NCI-H2081 treated with DMSO at 0.1 percent for 48 hours (cell line): ENCODE data around the gene ASCL2.
"Not testable (repeated sequence)": the region's sequence is repeated elsewhere in the genome, so short reads cannot be mapped to it uniquely, and the experiment has no call there.

Experiments used
- DNase-seq: peaks from one replicate; lab custom pipeline; 2025; lab: John Stamatoyannopoulos, UW

ASCL2 gene

DNA sequence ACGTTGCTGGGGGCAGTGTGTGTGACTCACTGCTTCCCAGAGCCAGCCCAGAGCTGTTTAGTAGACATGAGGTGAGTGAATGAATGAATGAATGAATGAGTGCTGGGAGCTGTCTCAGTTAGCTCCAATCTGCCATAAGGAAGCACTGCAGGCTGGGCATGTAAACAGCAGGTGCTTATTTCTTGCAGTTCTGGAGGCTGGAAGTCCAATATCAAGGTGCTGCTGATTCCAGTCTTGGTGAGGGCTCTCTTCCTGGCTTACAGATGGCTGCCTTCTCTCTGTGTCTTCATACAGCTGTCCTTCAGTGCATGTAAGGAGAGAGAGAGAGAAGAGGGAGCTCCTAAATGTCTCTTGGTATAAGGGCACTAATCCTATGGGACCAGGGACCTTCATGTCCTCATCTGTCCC, 27.2 kb upstream of the ASCL2 start:
- no peak for DNase-seq

DNA sequence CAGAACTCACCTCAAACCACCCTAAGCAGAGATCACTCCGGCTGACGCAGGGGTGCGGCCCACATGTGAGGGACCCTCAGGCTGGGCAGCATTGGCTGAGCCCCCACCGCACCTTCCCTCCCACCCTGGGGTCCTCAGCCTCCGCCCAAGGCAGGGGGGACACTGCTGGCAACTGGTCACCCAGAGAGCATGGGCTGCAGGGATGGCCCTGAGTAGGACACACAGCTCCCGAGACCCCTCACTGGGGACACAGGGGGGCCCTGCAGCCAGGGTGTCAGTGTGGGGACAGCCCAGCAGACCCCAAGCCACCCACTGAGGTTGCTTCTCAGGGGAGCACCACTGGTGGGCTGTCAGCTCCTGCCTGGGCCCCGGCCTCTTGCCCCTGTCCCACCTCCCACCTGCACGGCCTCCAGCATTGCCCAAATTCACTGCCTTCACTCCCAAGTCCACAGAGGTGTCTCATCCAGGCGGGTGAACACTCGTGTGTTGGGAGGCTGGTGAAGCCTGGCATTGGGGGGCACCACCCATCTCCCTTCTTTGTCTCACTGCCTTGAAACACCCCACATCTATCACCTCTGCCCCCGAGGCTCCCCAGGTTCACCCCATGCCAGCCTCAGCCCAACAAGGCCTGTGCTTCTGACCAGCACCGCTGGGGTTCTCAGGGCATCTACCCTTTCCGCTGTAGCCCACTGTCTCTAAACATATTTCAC, 26.7 kb upstream of the ASCL2 start:
- no peak for DNase-seq

DNA sequence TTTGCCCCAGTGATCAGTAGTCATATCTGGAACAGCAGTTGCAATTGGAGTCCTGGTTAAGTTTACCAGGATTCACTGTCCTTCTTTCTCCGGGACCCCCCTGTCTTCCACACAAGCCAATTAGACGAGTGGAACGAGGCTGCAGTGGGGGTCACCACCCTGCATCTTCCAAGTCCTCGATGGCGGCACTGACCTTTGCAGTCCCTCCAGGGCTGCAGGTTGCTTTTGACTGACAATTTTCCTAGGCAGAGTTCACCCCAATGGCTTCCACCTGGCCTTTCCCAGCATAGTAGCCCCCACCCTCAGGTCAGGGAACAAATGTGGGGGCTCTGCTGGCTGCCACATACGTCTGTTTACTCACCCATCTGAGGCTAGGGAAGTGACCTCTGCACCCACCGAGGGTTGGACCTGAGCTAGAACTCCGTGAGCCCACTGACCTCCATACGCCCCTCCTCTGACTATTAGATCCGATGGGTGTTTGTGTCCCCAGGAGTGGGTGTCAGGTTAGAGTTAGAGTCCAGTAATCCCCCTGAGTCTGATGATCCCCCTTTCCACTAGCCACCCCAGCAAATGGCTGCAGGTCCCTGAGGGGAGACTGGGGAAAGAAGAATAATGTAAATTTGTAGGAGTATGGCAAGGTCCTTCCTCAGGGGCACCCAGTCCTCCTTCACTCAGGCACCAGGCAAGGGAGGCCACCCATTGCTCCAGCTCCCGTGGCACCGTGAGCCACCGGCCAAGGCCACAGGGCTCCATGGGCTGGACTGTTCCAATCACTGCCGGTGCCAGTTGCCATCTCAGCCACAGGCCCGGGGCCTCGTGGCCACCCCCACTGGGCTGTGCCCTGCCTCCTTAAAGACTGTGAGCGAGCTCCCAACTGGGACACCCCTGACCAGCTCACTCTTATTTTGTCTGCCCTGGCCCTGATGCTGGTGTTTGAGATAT, 25.9 kb upstream of the ASCL2 start:
- no peak for DNase-seq

DNA sequence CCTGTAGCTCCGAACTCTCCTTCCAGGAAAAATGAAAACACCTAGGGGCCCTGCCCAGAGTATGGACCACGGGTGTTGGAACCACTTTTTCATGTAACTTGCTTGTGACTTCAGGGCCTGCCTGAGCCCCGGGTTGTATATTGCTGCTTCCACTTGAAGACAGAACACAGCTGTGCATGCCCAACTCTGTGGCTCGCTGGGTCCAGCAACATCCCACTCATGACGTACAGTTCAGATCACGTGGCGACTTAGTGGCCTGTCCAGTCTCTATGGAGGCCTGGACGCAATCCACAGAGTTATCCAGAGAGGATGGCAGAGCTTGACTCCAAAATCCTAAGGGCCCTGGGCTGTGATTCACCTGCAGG, 24.5 kb upstream of the ASCL2 start:
- DNase-seq: no peak

DNA sequence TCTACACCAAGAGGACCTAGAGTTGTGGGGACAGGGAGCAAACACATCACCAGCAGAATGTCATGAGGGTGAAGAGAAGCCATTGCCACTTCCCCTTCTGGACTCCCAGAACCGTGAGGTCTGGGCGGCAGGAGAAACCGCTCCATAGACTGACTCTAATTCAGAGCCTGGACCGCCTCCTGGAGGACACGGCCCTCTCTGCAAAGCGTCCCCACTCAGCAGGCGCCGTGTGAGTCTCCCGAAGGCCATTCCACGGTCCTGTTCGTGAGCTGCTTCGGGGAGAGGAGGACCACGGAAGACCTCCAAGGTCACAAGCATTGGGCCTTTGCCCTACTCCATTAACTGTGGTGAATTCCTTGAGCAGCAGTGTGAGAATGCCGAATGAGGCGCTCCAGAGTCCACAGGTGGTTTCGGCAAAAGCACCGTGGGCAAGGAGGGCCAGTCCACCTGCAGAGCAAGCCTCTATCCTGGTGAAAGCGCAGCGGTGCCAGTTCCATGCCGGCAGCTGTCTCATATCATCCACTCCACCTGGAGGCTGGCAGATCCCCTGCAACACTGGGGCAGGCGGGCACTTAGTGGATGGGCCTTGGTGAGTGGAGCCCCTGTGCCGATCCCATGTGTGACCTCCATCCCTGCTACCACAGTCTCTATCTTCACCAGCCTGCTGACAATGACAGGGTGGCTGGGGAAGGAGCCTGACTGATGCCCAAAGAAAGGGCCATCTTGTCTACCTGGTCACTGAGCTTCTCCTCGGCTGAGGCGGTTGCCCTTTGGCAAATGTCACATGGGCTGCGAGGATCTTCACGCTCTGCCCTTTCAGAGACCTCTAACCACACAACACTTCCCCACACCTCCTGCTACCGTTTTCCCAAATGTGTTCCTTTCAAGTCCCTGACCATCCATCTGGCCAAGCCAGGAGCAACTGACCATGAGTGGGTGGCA, 23.9 kb upstream of the ASCL2 start:
- no peak for DNase-seq

DNA sequence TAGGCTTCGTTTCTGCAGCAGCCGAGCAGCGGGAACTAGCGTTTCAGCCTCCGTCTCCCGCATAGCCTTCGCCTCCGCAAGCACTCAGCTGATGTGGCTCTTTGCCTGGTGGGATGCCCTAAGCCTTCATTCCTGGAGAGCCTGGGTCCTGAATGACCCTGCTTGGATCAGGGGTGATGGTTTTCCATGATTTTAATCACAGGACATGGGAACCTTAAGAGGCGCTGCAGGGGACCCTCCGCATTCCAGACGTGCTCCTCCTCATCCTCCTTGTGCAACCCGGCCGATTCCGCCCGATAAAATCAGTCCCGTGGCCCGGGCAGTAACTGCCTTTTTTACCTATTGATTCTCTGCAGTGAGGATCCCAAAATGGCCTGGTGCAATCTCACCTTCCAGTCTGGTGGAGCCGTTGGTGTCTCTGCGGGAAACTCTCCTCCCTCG, 23.2 kb upstream of the ASCL2 start:
- DNase-seq: no peak

DNA sequence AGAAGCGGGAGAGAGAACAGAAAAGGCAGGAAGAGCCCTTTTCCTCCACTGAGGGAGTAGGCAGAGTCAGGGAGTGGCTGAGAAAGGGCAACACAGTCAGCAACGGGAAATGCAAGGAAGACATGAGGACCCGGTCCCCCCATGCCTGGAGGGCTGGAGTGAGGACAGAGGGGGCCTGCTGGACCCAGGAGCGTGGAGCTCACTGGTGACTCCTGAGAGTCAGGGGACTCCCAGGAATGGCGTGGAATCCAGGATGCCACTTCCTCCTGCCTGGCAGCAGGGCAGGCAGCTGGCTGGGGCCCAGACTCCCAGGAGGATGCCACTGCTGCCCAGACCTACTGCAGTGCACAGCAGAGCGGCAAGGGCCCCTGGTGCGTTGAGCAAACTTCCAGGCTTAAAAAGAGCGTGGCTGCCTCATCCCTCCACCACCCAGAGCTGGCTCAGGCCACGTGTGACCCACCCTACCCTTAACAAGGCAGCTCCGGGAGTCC, 20.0 kb upstream of the ASCL2 start:
- no peak for DNase-seq

DNA sequence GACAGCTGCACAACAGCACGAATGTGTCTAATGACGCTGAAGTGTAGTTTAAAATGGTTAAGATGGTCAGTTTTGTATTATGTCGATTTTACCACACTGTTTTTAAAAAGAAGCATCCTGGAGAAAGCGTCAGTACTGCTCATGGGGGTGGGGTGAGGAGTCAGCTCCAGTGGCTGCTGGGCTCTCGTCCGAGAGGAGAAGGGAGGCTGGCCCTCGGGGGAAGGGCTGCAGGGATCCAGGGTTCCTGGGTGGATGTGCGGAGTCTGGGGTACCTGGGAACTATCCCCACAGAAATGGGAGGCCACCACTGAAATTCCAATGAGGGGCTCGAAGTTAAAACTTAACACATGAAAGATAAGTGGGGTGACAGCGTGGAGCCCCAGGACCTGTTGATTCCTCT, 19.5 kb upstream of the ASCL2 start:
- DNase-seq: no peak

DNA sequence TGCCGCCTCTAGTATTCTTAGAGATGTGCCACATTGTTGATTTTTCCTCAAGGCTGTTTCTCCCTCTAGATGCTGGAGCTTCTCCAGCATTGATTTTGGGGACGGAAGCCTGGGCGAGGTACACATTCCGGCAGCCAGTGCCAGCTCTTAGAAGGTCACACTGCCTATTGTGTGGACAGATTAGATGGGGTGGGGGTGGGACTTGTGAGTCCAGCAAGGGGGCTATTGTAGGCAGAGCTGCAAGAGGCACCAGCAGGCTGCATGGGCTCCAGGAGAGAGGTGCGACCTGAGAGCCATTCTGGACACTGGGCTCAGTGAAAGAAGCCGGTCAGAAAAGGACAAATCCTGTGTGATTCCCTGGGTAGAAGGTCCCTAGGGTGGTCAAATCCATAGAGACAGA, 19.0 kb upstream of the ASCL2 start:
- no peak for DNase-seq

DNA sequence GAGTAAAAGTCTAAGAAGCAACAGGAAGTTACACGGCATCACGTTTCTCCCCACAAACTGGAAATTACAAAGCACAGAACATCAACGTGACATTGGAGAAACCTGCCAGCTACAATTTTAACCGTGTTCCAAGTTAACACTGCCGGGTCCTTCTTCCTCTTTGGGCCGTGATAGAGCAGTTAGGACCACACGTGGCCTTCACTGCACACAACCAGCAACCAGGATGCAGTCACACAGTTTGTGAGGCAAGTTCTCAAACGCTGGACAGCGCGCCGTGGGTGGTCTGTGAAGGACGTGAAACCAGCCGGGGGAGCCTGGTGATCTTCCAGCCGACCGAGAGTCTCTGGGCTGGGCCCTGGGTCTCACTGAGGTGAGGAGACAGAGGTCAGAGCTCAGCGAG, 16.7 kb upstream of the ASCL2 start:
- no peak for DNase-seq

DNA sequence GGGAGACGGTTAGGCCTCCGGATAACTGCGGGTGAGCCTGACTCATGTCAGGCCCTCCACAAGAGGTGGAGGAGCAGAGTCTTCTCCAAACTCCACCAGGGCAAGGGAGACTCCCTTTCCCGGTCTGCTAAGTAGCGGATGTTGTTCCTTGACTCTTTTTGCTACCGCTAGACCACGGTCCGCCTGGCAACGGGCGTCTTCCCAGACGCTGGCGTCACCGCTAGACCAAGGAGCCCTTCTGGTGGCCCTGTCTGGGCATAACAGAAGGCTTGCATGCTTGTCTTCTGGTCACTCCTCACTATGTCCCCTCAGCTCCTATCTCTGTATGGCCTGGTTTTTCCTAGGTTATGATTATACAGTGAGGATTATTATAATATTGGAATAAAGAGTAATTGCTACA, 16.0 kb upstream of the ASCL2 start:
- DNase-seq: not testable (repeated sequence)

DNA sequence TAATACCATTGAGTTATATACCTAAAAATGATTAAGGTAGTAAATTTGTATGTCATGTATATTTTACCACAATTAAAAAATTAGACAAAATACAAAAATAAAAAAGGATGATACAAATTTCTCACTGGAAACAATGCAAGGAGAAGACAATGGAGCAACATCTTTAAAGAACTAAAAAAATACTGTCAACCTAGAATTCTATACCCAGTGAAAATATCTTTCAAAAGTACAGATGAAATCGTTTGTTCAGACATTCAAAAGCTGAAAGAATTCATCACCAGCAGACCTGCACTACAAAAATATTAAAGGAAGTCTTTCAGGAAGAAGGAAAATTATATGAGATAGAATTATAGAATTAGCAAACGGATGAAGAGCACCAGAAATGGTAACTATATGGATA, 9.8 kb upstream of the ASCL2 start:
- no peak for DNase-seq

DNA sequence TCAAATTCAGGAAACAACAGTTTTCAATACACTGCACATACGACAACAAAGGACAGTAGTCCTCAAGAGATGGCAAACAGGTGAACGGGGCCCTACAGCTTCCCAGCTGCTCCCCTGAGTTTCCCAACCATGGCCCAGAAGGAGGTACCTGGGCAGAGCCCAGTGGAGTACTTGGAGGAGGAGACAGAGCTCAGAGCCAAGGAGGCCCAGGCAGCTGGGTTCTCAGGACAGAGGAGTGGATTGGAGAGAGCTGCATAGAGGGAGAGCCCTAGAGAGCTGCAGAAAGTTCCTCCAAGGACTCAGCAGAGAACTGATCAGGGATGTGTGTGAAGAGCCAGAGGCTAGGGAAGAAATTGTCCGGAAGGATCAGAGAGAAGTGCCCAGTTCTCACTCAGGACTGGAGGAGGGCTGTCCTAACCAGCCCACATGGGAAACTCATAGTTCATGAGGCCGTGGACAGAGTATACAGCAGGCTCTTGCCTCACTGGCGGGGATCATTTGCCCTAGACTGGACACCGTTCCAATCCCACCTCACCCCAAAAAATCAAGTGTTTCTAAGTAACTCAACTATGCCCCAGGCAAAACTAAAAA, 7.6 kb upstream of the ASCL2 start:
- no peak for DNase-seq

DNA sequence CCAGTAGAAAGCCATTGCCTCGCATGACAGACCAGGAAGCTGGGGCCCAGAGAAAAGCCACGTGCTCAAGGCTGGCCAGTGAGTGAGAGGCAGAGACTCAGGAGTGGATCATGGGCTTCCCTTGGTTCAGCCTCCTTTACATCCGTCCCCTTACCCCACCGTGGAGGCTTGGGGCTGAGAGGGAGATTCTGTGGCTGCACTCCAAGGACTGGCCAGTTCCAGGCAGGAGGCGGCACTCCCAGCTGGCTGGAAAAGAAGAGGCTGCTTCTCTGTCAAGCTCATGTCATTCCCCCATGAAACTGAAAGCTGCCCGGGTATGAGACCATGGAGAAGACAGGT, 6.6 kb upstream of the ASCL2 start:
- DNase-seq: no peak

DNA sequence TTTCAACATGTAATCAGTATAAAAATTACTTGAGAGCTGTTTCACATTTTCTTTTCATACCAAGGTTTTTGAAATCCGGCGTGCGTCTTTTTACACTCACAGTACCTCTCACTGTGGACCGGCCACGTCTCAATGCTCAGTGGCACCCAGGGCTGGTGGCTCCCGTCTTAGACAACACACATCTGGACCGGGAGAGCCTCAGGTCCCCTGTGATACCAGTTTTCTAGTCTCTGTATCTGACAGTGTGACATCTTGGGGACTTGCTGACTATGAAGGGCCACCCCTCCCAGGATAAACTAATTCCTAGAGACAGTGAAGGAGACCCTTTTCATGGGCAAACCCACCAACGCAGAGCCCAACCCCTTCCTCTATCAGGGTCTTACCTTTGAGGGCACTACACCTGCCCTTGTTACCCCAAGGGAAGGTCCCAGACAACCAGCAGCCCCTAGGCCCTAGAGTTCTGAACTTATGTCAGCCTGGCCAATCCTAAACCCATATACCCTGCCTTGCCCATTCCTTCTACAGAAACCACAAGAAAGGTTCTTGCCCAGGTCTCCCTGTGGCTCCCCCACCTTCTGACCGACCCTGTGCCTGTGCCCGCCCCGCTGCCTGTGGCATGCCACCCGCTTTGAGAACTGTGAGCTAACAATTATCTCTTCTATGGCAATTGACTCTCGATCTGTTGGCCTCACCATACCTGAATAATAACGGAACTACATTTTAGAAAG, 6.1 kb upstream of the ASCL2 start:
- no peak for DNase-seq

DNA sequence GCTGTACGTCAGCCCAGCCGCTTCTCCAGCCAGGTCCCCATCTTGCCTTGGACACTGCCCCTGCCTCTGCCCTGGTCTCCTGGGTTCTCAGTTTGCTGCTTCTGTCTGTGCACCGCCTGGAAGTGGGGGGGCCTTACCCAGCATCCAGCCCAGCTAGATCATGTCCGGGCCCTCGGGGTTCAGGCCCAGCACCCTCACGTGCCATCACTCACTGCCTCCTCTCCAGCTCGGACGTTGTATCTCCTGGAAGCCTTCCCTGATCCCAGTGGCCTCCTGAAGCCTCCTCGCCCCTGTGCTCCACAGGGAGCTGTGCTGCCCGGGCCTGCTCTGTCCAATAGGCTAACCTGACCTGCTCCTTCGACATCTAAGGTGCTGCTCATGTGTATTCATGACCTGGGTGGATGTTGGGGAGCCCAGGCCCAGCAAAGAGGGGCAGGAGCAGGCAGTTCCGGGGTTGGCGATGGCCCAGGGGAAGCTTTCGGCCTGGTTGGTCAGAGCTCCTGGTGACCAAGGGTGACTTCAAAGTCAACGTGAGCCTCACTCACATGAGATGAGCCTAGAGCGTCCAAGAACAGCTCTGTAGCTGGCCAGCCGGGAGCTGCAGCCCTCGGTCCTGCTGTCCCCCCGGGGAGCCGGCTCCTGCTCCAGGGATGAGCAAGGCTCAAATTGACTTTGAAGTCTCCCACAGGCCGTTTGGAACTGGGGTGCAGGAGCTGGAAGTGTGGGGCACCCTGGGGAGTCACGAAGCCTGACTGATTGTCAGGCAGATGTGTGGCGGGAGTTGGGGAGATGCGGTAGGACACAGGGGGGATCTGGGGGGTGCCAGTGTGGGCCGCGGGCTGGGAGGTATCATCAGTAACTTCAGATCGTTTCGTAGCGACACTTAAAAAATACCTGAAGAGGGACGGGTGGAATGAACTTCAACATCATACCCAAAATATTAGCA, 5.2 kb upstream of the ASCL2 start:
- DNase-seq: no peak

DNA sequence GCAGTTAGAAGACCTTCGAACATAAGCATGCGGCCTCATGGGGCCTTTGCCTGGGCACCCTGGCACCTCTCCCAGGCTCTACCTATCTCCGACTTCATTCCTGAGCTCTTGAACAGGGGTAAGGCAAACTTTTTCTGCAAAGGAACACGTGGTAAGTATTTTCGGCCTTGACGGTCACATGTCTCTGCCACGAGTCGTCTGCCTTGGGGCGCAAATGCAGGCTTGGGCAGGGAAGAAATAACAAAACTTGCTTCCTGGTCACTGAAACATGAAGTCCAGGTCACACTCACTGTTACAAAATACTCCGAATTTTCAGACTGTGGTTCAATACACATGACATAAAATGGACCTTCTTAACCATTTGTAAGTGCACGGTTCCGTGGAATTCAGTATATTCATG, 3.4 kb upstream of the ASCL2 start:
- DNase-seq: no peak

DNA sequence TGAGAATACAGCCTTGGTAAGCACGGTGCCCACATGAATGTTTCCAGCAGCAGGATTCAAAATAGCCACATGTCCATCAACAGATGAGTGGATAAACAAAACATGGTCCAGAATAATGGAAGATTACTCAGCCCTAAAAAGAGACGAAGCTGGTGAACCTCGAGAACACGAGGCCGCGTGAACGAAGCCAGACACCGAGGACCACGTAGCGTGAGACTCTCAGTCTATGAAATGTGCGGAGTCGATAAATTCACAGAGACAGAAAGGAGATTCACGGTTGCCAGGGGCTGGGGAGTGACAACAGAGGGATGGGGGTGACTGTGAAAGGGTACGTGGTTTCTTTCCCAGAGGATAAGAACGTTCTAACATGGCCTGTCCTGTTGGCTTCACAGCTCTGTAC, 2.9 kb upstream of the ASCL2 start:
- no peak for DNase-seq

DNA sequence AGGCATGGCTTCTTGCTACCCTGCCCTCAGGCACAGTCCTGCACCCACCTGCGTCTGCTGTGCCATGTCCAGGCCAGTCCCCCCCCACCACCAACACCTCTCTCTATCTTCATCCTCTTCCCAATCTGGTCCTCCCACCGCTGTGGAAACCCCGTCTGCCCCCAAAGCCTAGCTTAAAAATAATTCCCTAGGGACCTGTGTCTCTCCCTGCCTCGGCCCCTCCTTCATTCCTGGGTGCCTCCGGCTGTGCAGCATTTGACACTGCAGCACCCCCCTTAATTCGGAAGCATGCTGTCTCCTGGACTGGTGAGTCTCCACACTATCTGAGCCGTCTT, 2.5 kb upstream of the ASCL2 start:
- DNase-seq: no peak

DNA sequence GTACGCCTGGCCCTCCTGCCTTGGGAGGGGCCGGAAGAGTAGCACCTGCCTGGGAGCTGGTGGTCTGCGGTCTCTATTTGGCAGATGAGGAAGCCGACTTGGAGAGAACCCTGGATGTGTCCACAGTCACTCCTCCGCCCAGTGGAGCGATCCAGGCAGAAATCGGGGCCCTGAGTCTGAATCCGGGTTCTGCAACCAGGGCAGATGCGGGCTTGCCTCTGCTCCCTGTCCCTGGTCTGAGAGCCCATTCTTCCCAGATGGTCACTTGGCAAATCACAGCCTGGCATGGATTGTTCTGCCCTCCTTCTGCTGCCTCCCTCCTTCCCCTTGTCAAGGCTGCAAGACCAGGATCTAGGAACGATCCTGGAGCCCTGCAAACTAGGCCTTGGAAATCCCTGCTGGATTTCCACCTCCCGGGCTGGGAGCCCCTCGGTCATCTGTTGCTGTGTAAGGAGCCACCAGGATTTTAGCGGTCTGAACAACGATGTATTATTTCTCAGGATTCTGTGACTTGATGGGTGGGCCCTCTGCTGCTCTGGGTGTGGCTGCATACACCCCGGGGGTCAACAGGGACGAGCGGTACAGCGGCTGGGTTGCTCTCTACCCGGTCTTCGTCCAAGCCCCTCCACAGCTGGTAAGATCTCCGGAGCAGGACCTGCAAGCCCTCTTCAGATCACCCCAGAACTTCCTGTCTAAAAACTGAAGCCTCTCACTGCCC, 2.0 kb upstream of the ASCL2 start:
- DNase-seq: no peak
